ENCODE results near the gene ARHGAP22.
"Not testable (repeated sequence)": the region's sequence is repeated elsewhere in the genome, so short reads cannot be mapped to it uniquely, and the experiment has no call there.

Gene ARHGAP22

GRCh38 chr10:48439581-48440041 lies 165.3 kb downstream of the ARHGAP22 start:
- no peak for DNase-seq (ENCODE audit: extremely low read depth in 1 of 2, low read depth in 1 of 2)

DNA sequence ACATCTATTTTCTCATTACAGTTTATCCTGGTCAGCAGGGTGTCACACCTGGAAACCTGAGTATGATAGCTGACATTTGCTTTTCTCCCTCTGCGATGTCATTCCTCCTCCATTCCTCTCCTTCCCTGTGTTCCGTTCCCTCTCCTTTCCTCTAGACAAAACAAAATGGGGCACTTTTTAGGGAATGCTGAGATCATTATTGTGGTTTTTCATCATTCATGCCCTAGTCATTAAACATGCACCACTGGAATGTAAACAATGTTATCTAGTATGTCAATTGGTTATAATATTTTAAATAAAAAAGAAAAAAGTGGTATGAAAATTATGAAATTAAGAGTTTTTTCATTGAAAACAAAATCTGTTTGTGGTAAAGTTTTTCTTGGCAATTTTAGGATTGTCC lies 165.8 kb downstream of the ARHGAP22 start:
- DNase-seq (ENCODE audit: extremely low read depth in 1 of 2, low read depth in 1 of 2) = no peak

DNA sequence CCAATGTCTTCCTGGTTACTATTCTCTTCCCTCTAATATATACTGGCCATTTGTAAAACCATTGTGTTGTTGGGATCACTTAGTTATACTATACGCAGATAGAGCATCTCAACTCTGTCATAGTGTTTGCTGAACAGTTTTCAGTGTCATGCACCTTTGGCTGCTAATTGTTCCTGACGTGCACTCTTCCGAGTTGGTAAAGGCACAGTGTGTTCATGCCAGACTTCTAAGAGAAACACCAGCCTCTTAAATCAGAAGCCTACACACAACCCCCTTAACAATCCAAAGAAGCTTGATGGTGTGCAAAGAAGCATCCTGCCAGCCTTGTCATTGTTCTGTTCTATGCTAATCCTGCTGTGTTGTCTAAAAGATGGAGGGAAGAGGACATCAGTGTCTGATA lies 167.3 kb downstream of the ARHGAP22 start:
- DNase-seq (ENCODE audit: extremely low read depth in 1 of 2, low read depth in 1 of 2) = no peak

GRCh38 chr10:48431871-48432270 lies 173.0 kb downstream of the ARHGAP22 start:
- no peak for DNase-seq (ENCODE audit: extremely low read depth in 1 of 2, low read depth in 1 of 2)

DNA sequence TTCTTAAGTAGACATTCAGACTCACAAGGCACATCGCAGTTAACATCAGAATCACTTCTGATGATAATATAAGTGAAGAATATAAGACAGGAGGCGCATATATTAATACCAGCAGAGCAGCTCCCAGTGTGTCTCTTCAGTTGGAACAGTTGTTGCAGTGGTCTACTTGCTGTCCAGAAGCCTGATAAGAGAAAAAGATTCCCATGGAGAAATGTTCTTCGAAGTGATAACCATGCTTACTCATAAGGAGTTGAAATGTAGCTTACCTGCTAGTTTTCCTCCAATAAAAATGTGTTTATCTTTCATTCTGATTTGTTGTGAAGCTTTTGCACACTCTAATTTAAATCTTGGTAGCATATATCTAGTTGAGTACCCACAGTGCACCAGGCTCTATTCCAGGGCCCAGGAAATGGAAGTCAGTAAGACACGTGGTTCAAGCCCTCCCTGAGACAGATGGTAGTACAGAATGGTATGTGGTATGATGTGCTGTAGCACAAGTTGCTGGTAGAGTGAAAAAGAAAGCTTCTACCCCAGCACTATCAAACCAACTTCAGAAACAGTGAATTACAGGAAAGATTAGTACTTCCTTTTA lies 174.4 kb downstream of the ARHGAP22 start:
- no peak for DNase-seq (ENCODE audit: extremely low read depth in 1 of 2, low read depth in 1 of 2)

- DNase-seq (ENCODE audit: extremely low read depth in 1 of 2, low read depth in 1 of 2) = no peak
Measured at GRCh38 chr10:48429309-48429708, 175.6 kb downstream of the ARHGAP22 start.

- DNase-seq (ENCODE audit: extremely low read depth in 1 of 2, low read depth in 1 of 2) = no peak
Measured at GRCh38 chr10:48428896-48429295, 176.0 kb downstream of the ARHGAP22 start.

DNA sequence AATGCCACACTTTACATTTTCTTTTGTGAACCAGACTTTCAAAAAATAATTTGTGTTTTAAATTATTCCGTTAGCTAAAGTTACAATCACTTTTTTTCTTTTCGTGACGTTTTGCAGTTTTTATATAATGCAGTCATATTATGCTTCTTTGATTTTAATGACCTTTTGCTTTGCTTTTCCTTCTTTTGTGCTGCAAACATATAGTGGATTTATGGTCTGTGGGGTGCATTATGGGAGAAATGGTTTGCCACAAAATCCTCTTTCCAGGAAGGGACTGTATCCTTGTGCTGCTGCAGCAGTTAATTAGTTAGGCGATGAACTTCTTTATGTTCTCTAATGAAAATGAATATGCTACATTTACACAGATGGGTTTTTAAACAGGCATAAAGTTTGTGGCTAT lies 181.0 kb downstream of the ARHGAP22 start:
- DNase-seq (ENCODE audit: extremely low read depth in 1 of 2, low read depth in 1 of 2) = no peak

DNA sequence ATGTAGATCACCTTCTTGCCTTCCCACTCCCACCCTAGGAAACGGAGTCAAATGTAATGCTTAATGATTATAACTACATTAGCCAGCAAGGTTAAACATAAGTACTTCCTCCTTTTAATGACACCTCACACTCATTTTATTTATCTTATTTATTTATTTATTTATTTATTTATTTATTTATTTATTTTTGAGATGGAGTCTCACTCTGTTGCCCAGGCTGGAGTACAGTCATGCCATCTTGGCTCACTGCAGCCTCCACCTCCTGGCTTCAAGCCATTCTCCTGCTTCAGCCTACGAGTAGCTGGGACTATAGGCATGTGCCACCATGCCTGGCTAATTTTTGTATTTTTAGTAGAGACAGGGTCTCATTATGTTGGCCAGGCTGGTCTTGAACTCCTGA lies 183.0 kb downstream of the ARHGAP22 start:
- DNase-seq (ENCODE audit: extremely low read depth in 1 of 2, low read depth in 1 of 2) = not testable (repeated sequence)

DNA sequence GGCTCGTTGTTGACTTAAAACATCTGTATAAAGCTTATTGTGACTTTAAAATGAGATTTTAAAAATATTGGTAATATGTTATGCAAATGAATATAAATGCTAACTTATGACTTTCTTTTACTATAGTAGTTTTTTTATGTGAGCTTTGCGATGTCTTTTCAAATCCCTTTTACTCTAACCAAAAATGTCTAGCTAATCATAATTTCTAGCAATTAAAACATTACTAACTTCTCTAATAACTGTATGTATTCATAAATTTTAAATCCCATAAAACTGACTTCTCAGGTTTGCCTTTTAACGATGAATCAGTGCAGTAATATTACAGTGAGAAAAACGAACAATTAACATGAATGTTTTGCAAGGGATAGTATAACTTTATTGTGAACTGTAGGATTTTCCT lies 185.2 kb downstream of the ARHGAP22 start:
- DNase-seq (ENCODE audit: extremely low read depth in 1 of 2, low read depth in 1 of 2) = no peak

DNA sequence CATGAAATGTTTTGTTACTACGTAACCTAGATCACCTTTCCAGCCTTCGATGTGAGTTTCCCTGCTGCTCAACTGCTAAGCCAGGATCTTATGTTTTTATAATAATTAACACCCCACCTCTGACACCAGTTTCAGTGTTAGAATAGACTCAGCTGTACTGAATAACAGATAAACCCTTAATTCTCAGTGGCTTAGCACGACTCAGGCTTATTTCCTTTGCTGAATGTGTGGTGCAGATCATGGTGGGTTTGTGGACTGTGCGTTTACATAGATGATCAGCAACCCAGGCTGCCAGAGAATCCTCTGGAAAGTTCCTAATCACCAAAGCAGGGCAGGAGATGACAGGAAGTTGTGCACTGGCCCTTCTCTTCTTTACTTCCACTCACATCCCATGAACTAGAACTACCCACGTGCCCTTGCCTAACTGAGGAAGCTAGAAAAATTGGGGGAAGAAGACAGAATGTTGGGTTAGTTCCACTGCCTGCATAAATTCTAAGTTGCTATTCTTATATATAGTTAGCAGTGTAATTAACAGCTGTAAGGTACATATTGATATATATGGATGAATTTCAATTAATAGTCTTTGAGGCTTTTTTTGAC lies 186.6 kb downstream of the ARHGAP22 start:
- DNase-seq (ENCODE audit: extremely low read depth in 1 of 2, low read depth in 1 of 2) = no peak

GRCh38 chr10:48417374-48417773 lies 187.5 kb downstream of the ARHGAP22 start:
- DNase-seq (ENCODE audit: extremely low read depth in 1 of 2, low read depth in 1 of 2) = no peak

GRCh38 chr10:48416584-48417232 lies 188.2 kb downstream of the ARHGAP22 start:
- no peak for DNase-seq (ENCODE audit: extremely low read depth in 1 of 2, low read depth in 1 of 2)

DNA sequence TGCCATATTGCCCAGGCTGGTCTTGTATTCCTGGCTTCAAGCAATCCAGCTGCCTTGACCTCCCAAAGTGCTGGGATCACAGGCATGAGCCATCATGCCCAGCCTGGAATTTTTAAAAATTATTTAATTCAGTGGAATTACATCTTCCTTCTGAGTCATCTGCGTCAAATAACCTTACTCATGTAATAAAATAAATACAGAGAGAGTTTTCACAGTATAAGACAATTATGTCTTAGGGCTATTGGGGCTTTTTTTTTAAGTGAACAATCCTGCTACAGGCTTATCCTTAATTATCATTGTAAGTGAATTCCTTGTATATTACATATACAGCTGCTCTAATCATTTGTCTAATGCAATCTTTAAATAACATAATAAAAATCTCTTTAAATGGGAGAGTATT lies 190.1 kb downstream of the ARHGAP22 start:
- DNase-seq (ENCODE audit: extremely low read depth in 1 of 2, low read depth in 1 of 2) = no peak

GRCh38 chr10:48414160-48414559 lies 190.7 kb downstream of the ARHGAP22 start:
- DNase-seq (ENCODE audit: extremely low read depth in 1 of 2, low read depth in 1 of 2) = no peak

DNA sequence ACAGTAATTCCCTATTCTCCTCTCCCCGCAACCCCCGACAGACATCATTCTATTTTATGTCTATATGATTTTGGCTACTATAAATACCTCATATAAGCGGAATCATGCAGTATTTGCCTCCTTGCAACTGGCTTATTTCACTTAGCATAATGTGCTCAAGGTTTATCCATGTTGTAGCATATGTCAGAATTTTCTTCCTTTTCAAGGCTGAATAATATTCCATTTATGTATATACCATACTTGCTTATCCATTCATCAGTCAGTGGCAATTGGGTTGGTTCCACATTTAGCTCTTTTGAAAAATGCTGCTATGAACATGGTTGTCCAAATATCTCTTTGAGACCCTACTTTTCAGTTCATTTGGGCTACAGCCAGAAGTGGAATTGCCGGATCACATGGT lies 191.9 kb downstream of the ARHGAP22 start:
- no peak for DNase-seq (ENCODE audit: extremely low read depth in 1 of 2, low read depth in 1 of 2)

- no peak for DNase-seq (ENCODE audit: extremely low read depth in 1 of 2, low read depth in 1 of 2)
Measured at GRCh38 chr10:48412081-48412480, 192.8 kb downstream of the ARHGAP22 start.

DNA sequence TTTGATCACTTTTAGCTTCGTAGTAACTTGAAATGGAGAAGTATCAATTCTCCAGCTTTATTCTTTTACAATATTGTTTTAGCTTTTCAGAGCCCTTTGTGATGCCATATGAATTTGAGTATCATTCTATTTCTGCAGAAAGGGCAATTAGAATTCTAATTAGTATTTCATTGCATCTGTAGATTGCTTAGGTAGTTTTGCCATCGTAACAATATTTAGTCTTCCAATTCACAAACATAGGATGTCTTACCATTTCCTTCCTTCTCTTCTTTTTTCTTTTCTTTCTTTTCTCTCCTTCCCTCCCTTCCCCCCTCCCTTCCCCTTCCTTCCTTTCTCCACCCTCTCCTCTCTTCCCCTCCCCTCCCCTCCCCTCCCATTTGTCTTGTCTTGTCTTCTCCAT lies 193.4 kb downstream of the ARHGAP22 start:
- no peak for DNase-seq (ENCODE audit: extremely low read depth in 1 of 2, low read depth in 1 of 2)

DNA sequence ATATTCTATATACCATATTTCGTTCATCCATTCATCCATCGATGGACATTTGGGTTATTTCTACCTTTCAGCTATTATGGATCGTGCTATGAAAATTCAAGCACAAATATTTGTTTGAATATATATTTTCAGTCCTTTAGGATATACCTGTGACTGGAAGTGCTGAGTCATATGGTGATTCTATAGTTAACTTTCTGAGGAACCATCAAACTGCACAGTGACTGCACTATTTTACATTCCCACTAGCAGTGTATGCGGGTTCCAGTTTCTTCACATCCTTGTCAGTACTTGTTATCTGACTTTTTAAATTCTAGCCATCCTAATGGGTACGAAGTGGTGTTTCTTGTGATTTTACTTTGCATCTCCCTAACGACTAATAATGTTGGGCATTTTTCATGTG lies 194.4 kb downstream of the ARHGAP22 start:
- DNase-seq (ENCODE audit: extremely low read depth in 1 of 2, low read depth in 1 of 2) = no peak

DNA sequence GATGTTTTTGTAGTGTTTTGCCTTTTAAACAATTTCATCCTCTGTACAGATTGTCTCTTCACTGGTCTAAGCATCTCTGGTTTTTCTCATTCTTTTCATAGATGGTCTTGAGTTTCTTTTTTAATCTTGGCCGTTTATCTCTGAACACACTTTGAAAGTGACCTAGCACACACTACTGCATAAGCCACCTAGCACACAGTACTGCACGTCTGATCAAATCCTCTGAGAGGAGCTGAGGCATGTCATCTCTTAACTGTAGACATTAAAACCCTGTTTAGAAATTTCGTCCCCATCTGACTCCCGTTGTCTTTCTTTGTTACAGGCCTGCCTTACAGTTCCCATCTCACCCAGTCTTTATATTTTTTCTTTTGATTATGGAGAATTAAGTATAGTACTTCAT lies 198.2 kb downstream of the ARHGAP22 start:
- DNase-seq (ENCODE audit: extremely low read depth in 1 of 2, low read depth in 1 of 2) = no peak

DNA sequence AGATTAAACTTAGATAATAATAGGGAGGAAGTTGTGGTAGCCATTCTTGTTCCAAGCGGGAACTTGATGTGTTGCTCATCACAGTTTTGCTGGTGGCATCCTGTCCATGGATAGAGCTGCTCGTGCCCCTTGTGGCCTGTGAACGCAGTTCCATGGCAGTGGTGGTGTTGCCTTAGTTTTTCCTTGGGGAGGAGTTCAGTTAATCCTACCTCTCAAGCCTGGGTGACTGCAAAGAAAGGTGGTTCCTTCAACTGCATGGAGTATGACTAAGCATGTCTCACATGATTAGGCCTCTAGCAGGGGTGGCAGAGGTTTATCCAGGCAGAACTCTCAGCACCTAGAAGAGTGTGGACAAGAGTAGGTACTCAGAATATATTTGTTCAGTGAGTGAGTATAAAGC lies 198.7 kb downstream of the ARHGAP22 start:
- DNase-seq (ENCODE audit: extremely low read depth in 1 of 2, low read depth in 1 of 2) = no peak

- DNase-seq (ENCODE audit: extremely low read depth in 1 of 2, low read depth in 1 of 2) = no peak
Measured at GRCh38 chr10:48404646-48405045, 200.2 kb downstream of the ARHGAP22 start.

DNA sequence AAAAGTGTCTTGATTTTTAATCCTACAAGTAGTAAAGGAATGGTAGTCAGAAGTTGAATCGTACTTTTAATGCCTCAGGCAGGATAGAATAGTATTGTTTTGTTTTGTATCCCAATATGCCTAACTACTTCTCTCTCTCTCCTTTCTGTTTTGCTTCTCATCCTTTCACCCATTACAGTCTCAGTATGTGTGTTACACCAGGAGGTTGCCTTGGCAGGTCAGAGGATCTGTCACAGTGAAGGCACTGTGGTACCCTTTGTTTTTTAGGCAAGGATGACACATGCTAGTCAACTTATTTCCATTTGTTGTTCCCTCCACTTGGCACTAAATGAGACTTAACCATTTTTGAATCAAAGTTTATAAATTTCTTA lies 204.0 kb downstream of the ARHGAP22 start:
- DNase-seq (ENCODE audit: extremely low read depth in 1 of 2, low read depth in 1 of 2) = no peak

Data from activated CD8-positive, alpha-beta memory T cell treated with anti-CD3 and anti-CD28 coated beads for 1 hour (primary cell).